Liver (tissue), 9 donors: Measurements from ENCODE around the gene NKX6-1. TPM values are rescaled to one million over a fixed set of nuclear protein-coding genes. Genes with fewer than 3 reads are reported as not detected.

Experiments
- DNase-seq: peaks from one replicate; pipeline ENCODE4 v3.0.0-alpha.2; 2017; ENCODE audit warnings: low spot score
- H3K27ac ChIP-seq, 2 donors: one replicate each; pipeline ENCODE4 v1.7.0; 2013; ENCODE audit warnings: inconsistent platforms in 2 of 2, low read length in 2 of 2, control low read depth in 1 of 2, low read depth in 1 of 2, mild to moderate bottlenecking in 1 of 2
- H3K27me3 ChIP-seq, 4 donors: one replicate each; pipeline versions ENCODE4 v1.6.1 to v1.7.0; 2013; ENCODE audit warnings: low read length in 3 of 4, inconsistent platforms in 1 of 4, mild to moderate bottlenecking in 1 of 4, moderate library complexity in 1 of 4; ENCODE audit not compliant: control insufficient read depth in 4 of 4, insufficient read depth in 4 of 4
- H3K36me3 ChIP-seq, 4 donors: one replicate each; pipeline versions ENCODE4 v1.6.1 to v1.7.0; 2013; ENCODE audit warnings: low read length in 3 of 4, mild to moderate bottlenecking in 3 of 4, low read depth in 1 of 4, moderate library complexity in 1 of 4; ENCODE audit not compliant: control insufficient read depth in 4 of 4, insufficient read depth in 3 of 4
- H3K4me1 ChIP-seq, 4 donors: one replicate each; pipeline versions ENCODE4 v1.6.1 to v1.7.0; 2013; ENCODE audit warnings: low read length in 3 of 4, mild to moderate bottlenecking in 3 of 4, moderate library complexity in 1 of 4; ENCODE audit not compliant: control insufficient read depth in 4 of 4, insufficient read depth in 4 of 4
- H3K4me3 ChIP-seq, 3 donors: one replicate each; pipeline versions ENCODE4 v1.6.1 to v1.7.0; 2013; ENCODE audit warnings: low read length in 3 of 3, control low read depth in 1 of 3, low read depth in 1 of 3, mild to moderate bottlenecking in 1 of 3
- H3K9ac ChIP-seq, 2 donors: one replicate each; pipeline ENCODE4 v1.7.0; 2013; ENCODE audit warnings: low read length in 2 of 2, mild to moderate bottlenecking in 2 of 2, moderate library complexity in 2 of 2, control low read depth in 1 of 2, low read depth in 1 of 2
- H3K9me3 ChIP-seq, 4 donors: one replicate each; pipeline versions ENCODE4 v1.6.1 to v1.7.0; 2013; ENCODE audit warnings: low read length in 3 of 4; ENCODE audit not compliant: control insufficient read depth in 4 of 4
- EGR1 ChIP-seq, 2 donors: IDR thresholded peaks; 2 replicates each; pipeline ENCODE4 v1.6.1; 2016 to 2018; ENCODE audit warnings: antibody characterized with exemption in 2 of 2, low read depth in 2 of 2
- FOXA1 ChIP-seq: IDR thresholded peaks from 2 replicates; pipeline ENCODE4 v1.6.1; 2016; ENCODE audit warnings: antibody characterized with exemption
- FOXA2 ChIP-seq: IDR thresholded peaks from 2 replicates; pipeline ENCODE4 v1.6.1; 2016; ENCODE audit warnings: antibody characterized with exemption
- GABPA ChIP-seq, 2 donors: IDR thresholded peaks in 1 of 2; conservative IDR thresholded peaks in 1 of 2; 2 replicates each; pipeline ENCODE4 v1.6.1; 2016; ENCODE audit warnings: antibody characterized with exemption in 2 of 2, mild to moderate bottlenecking in 1 of 2, moderate library complexity in 1 of 2
- HNF4A ChIP-seq, 2 donors: conservative IDR thresholded peaks; 2 replicates each; pipeline ENCODE4 v1.6.1; 2016; ENCODE audit warnings: antibody characterized with exemption in 2 of 2, mild to moderate bottlenecking in 2 of 2
- HNF4G ChIP-seq: IDR thresholded peaks from 2 replicates; pipeline ENCODE4 v1.6.1; 2016; ENCODE audit warnings: antibody characterized with exemption
- NR2F2 ChIP-seq: IDR thresholded peaks from 2 replicates; pipeline ENCODE4 v1.6.1; 2016; ENCODE audit warnings: antibody characterized with exemption
- RAD21 ChIP-seq, 2 donors: IDR thresholded peaks; 2 replicates each; pipeline ENCODE4 v1.6.1; 2016; ENCODE audit warnings: antibody characterized with exemption in 2 of 2, mild to moderate bottlenecking in 2 of 2
- RXRA ChIP-seq, 2 donors: IDR thresholded peaks; 2 replicates each; pipeline ENCODE4 v1.6.1; 2017 to 2018; ENCODE audit warnings: antibody characterized with exemption in 2 of 2, mild to moderate bottlenecking in 1 of 2
- SP1 ChIP-seq: IDR thresholded peaks from 2 replicates; pipeline ENCODE4 v1.6.1; 2018; ENCODE audit warnings: antibody characterized with exemption, mild to moderate bottlenecking
- TAF1 ChIP-seq: conservative IDR thresholded peaks from 2 replicates; pipeline ENCODE4 v1.6.1; 2016; ENCODE audit warnings: antibody characterized with exemption, mild to moderate bottlenecking
- YY1 ChIP-seq: IDR thresholded peaks from 2 replicates; pipeline ENCODE4 v1.6.1; 2016; ENCODE audit warnings: antibody characterized with exemption, mild to moderate bottlenecking
- WGBS: extraction: QIAGEN DNeasy Blood & Tissue Kit; methylation state at CpG from one replicate; pipeline ENCODE4 v1.1.7; 2013; 5-methylcytosine and 5-hydroxymethylcytosine counted together
- polyA plus RNA-seq, 2 donors: library from polyadenylated mRNA; stranded (reverse) in 1 of 2; unstranded in 1 of 2; fragments of 200-250 nt in 1 of 2; fragments of >200 nt in 1 of 2; fragmentation: Nextera tagmentation in 1 of 2; extraction: Ambion mirVana in 1 of 2; gene quantifications; one replicate each; pipeline versions ENCODE4 v1.2.1 to v1.2.3, GENCODE V29; 2013 to 2015
- total RNA-seq, 2 donors: library from RNA; depleted of rRNA; stranded (reverse); fragments of >200 nt; gene quantifications; one replicate each; pipeline ENCODE4 v1.2.3, GENCODE V29; 2014
- TF ChIP-seq, protein P1 (sequence below): IDR thresholded peaks from 2 replicates; pipeline ENCODE4 v1.6.1; 2016; ENCODE audit warnings: antibody characterized with exemption
- TF ChIP-seq, protein P2 (sequence below): IDR thresholded peaks from 2 replicates; pipeline ENCODE4 v1.6.1; 2016; ENCODE audit warnings: antibody characterized with exemption
- TF ChIP-seq, protein P3 (sequence below): fragments of 150-350 bp; IDR thresholded peaks from 2 replicates; pipeline ENCODE4 v1.5.1; 2017; ENCODE audit warnings: improper control_type of control experiment, low read depth, low read length; ENCODE audit not compliant: missing input control
- TF ChIP-seq, protein P4 (sequence below): IDR thresholded peaks from 2 replicates; pipeline ENCODE4 v1.6.1; 2016; ENCODE audit warnings: antibody characterized with exemption
- donor health status: healthy.
- donor health status: healthy.
- donor health status: healthy.
- donor health status: healthy.
- donor health status: healthy.

NKX6-1 gene
- total and polyA plus RNA-seq, 4 donors, result 0.05 TPM; not detected in 3

DNA sequence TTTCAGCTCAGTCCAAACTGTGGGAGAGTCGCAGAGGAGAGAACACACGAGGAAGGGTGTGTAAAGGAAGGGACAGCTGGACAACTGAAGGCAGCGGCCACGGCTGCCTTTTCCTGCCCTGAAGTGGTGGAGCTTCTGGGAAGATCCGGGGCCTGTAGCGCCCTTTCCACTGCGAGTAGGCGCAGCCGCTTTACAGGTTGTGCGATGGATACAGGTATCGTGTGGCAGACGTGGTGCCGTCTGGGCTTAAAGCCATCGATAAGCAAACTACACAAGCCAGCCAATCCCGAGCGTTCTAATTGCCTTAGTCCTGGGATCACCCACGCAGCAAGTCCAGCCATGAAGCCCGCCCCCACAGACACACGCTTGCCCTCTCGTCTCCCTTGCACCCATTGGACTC, 15.4 kb downstream of the NKX6-1 start:
- no peak overlapping the region for H3K9ac ChIP-seq
- H3K4me1 ChIP-seq, result peaks cover 3 to 21% (median 9%) of the 10 kb centered on the region in 4 donors
- no peak overlapping the region for H3K27ac ChIP-seq
- no peak for DNase-seq
- H3K36me3 ChIP-seq, result no peaks in the 10 kb centered on the region
- peaks cover 11 to 41% (median 16%) of the 10 kb centered on the region in 4 donors for H3K27me3 ChIP-seq
- H3K9me3 ChIP-seq, result peaks cover 0 to 3% (median 0%) of the 10 kb centered on the region in 4 donors
- WGBS, result 13% methylated on average over 20 of the region's 20 CpGs
- TF ChIP-seq HNF4G (no peak), HNF4A (conservative IDR thresholded peaks at IDR 0.05) (no peak), RXRA (IDR thresholded peaks at IDR 0.05) (no peak), YY1 (no peak), RAD21 (IDR thresholded peaks at IDR 0.05) (no peak), TAF1 (no peak), FOXA2 (no peak), FOXA1 (no peak)
- TF ChIP-seq, protein P1, sequence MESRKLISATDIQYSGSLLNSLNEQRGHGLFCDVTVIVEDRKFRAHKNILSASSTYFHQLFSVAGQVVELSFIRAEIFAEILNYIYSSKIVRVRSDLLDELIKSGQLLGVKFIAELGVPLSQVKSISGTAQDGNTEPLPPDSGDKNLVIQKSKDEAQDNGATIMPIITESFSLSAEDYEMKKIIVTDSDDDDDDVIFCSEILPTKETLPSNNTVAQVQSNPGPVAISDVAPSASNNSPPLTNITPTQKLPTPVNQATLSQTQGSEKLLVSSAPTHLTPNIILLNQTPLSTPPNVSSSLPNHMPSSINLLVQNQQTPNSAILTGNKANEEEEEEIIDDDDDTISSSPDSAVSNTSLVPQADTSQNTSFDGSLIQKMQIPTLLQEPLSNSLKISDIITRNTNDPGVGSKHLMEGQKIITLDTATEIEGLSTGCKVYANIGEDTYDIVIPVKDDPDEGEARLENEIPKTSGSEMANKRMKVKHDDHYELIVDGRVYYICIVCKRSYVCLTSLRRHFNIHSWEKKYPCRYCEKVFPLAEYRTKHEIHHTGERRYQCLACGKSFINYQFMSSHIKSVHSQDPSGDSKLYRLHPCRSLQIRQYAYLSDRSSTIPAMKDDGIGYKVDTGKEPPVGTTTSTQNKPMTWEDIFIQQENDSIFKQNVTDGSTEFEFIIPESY, result no peak
- TF ChIP-seq, protein P2, sequence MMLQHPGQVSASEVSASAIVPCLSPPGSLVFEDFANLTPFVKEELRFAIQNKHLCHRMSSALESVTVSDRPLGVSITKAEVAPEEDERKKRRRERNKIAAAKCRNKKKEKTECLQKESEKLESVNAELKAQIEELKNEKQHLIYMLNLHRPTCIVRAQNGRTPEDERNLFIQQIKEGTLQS, result no peak
- TF ChIP-seq, protein P3, sequence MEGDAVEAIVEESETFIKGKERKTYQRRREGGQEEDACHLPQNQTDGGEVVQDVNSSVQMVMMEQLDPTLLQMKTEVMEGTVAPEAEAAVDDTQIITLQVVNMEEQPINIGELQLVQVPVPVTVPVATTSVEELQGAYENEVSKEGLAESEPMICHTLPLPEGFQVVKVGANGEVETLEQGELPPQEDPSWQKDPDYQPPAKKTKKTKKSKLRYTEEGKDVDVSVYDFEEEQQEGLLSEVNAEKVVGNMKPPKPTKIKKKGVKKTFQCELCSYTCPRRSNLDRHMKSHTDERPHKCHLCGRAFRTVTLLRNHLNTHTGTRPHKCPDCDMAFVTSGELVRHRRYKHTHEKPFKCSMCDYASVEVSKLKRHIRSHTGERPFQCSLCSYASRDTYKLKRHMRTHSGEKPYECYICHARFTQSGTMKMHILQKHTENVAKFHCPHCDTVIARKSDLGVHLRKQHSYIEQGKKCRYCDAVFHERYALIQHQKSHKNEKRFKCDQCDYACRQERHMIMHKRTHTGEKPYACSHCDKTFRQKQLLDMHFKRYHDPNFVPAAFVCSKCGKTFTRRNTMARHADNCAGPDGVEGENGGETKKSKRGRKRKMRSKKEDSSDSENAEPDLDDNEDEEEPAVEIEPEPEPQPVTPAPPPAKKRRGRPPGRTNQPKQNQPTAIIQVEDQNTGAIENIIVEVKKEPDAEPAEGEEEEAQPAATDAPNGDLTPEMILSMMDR, result no peak
- TF ChIP-seq, protein P4, sequence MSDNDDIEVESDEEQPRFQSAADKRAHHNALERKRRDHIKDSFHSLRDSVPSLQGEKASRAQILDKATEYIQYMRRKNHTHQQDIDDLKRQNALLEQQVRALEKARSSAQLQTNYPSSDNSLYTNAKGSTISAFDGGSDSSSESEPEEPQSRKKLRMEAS, result no peak
- no peak overlapping the region for H3K4me3 ChIP-seq

DNA sequence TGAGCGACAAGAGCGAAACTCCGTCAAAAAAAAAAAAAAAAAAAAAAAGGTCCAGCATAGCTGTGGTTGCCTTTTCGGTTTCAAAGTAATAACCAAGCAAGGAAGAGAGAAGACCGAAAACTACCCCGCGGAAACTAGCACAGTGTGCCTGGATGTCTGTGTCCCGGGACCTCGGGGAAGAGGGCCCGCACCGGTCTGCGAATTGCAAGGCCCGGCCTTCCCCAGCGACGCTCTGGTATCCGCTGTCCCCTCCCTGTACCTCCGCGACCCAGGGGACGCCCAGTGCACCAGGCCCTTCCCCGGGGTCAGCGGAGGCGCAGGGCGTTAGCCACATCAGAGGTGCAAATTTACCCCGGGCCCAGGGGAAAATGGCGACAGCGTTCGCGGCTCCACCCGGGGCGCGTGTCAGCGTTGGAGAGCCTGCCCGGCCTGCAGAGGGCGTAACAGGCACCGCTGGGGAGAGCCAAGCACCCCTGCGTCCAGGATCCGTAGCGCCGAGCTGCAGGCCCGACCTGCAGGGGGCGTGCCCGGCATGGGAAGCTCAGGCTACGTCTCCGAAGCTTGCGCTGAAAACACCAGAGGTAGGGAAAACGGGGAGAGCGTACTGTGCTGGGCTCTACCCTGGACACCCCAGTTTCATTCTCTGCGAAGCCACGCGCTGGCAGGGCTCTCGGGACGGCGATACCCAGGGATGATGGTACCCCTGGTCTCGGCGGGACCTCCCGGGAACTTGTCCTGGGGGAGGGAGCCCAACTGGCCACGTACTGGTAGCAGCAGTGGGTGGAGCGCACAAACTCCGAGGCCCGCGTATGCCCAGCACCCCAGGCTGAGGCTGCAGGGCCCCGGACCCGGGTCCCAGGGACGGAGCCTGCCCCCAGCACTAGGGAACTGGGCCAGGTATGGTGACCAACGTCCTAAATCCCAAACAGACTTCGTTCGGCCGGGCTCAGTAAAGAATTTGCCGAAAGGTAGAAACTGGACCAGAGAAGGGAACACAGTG, 16.2 kb downstream of the NKX6-1 start:
- H3K9me3 ChIP-seq, result peaks cover 0 to 3% (median 0%) of the 10 kb centered on the region in 4 donors
- H3K36me3 ChIP-seq, result no peaks in the 10 kb centered on the region
- H3K9ac ChIP-seq, result no peak overlapping the region
- no peak overlapping the region for H3K27ac ChIP-seq
- no peak for DNase-seq
- H3K4me3 ChIP-seq, result peak overlapping the region in 1 of 3 donors; percentile 38
- peaks cover 11 to 40% (median 16%) of the 10 kb centered on the region in 4 donors for H3K27me3 ChIP-seq
- 8% methylated on average over 69 of the region's 69 CpGs for WGBS
- H3K4me1 ChIP-seq, result peaks cover 3 to 21% (median 9%) of the 10 kb centered on the region in 4 donors
- no peak for TF ChIP-seq NR2F2
- no peak for TF ChIP-seq TAF1
- TF ChIP-seq GABPA (IDR thresholded peaks at IDR 0.05 in 1 of 2, conservative IDR thresholded peaks at IDR 0.05 in 1 of 2), result no peak
- TF ChIP-seq SP1, result no peak
- TF ChIP-seq, protein P3, result peak; percentile 18
- TF ChIP-seq, protein P1, result no peak
- no peak for TF ChIP-seq YY1
- TF ChIP-seq EGR1 (IDR thresholded peaks at IDR 0.05; ENCODE audit: low read depth in 2 of 2), result no peak
- no peak for TF ChIP-seq HNF4G
- peak in 1 of 2 donors; percentile 23 for TF ChIP-seq RAD21 (IDR thresholded peaks at IDR 0.05)
